H9 (cell line): ENCODE measurements around the gene SLC6A2. TPM values are rescaled to one million over a fixed set of nuclear protein-coding genes. Genes with fewer than 3 reads are reported as not detected.

Experiments used
- DNase-seq: peaks from one replicate; pipeline ENCODE4 v3.0.0-alpha.2; 2017
- H2AFZ ChIP-seq: one replicate; pipeline ENCODE4 v1.6.1; 2013; ENCODE audit warnings: mild to moderate bottlenecking, low read length, control low read depth, moderate library complexity
- H2AK5ac ChIP-seq: 2 replicates; pipeline ENCODE4 v1.6.1; 2013; ENCODE audit warnings: low read length, control low read depth, mixed read lengths; ENCODE audit not compliant: insufficient read length
- H2BK120ac ChIP-seq: one replicate; pipeline ENCODE4 v1.6.1; 2013; ENCODE audit warnings: low read depth, mild to moderate bottlenecking, low read length, control low read depth, inconsistent platforms; ENCODE audit not compliant: poor library complexity, severe bottlenecking
- H2BK12ac ChIP-seq: 2 replicates; pipeline ENCODE4 v1.6.1; 2013; ENCODE audit warnings: low read length, control low read depth, mixed read lengths, low read depth; ENCODE audit not compliant: insufficient read length
- H2BK15ac ChIP-seq: 2 replicates; pipeline ENCODE4 v1.6.1; 2013; ENCODE audit warnings: low read depth, low read length, control low read depth
- H2BK20ac ChIP-seq: one replicate; pipeline ENCODE4 v1.6.1; 2013; ENCODE audit warnings: low read depth, mild to moderate bottlenecking, low read length, control low read depth, inconsistent platforms; ENCODE audit not compliant: poor library complexity, severe bottlenecking
- H2BK5ac ChIP-seq: 2 replicates; pipeline ENCODE4 v1.6.1; 2013; ENCODE audit warnings: low read length, control low read depth, mixed read lengths; ENCODE audit not compliant: insufficient read length
- H3K14ac ChIP-seq: 2 replicates; pipeline ENCODE4 v1.6.1; 2013; ENCODE audit warnings: low read length, control low read depth; ENCODE audit not compliant: insufficient read depth
- H3K18ac ChIP-seq: 2 replicates; pipeline ENCODE4 v1.6.1; 2013; ENCODE audit warnings: low read depth, mild to moderate bottlenecking, mixed read lengths, low read length, control low read depth; ENCODE audit not compliant: insufficient read length
- H3K23ac ChIP-seq: 2 replicates; pipeline ENCODE4 v1.6.1; 2013; ENCODE audit warnings: low read length, control low read depth, mixed read lengths, low read depth; ENCODE audit not compliant: insufficient read length
- H3K23me2 ChIP-seq: 2 replicates; pipeline ENCODE4 v1.6.1; 2013; ENCODE audit warnings: low read depth, mild to moderate bottlenecking, mixed read lengths, low read length, control low read depth; ENCODE audit not compliant: insufficient read length, poor library complexity, severe bottlenecking
- H3K27ac ChIP-seq: 2 replicates; pipeline ENCODE4 v1.5.1; 2013; ENCODE audit warnings: low read length, control low read depth, mixed read lengths, low read depth; ENCODE audit not compliant: insufficient read length
- H3K27me3 ChIP-seq: 2 replicates; pipeline ENCODE4 v1.6.1; 2013; ENCODE audit warnings: low read length, control low read depth, inconsistent platforms; ENCODE audit not compliant: insufficient read depth
- H3K4ac ChIP-seq: 2 replicates; pipeline ENCODE4 v1.6.1; 2013; ENCODE audit warnings: low read depth, mild to moderate bottlenecking, control low read depth, inconsistent platforms, low read length, moderate library complexity
- H3K4me1 ChIP-seq: 2 replicates; pipeline ENCODE4 v1.6.1; 2013; ENCODE audit warnings: low read length, control low read depth, inconsistent platforms; ENCODE audit not compliant: insufficient read depth
- H3K4me2 ChIP-seq: 2 replicates; pipeline ENCODE4 v1.6.1; 2013; ENCODE audit warnings: low read length, control low read depth, mixed read lengths; ENCODE audit not compliant: insufficient read length, insufficient read depth
- H3K56ac ChIP-seq: 2 replicates; pipeline ENCODE4 v1.6.1; 2013; ENCODE audit warnings: low read depth, mild to moderate bottlenecking, mixed read lengths, low read length, control low read depth; ENCODE audit not compliant: insufficient read length
- H3K79me1 ChIP-seq: 2 replicates; pipeline ENCODE4 v1.6.1; 2013; ENCODE audit warnings: low read depth, mild to moderate bottlenecking, moderate library complexity, low read length, control low read depth, inconsistent platforms; ENCODE audit not compliant: insufficient read depth, poor library complexity, severe bottlenecking
- H3K79me2 ChIP-seq: 2 replicates; pipeline ENCODE4 v1.6.1; 2013; ENCODE audit warnings: low read length, control low read depth, inconsistent platforms; ENCODE audit not compliant: insufficient read depth
- H3K9ac ChIP-seq: 2 replicates; pipeline ENCODE4 v1.6.1; 2013; ENCODE audit warnings: low read length, control low read depth, mixed read lengths; ENCODE audit not compliant: insufficient read length; ENCODE audit errors: extremely low read depth
- H3K9me3 ChIP-seq: one replicate; pipeline ENCODE4 v1.6.1; 2013; ENCODE audit warnings: low read depth, low read length, inconsistent platforms; ENCODE audit not compliant: control insufficient read depth
- H3T11ph ChIP-seq: one replicate; pipeline ENCODE4 v1.6.1; 2013; ENCODE audit warnings: mild to moderate bottlenecking, low read length, control low read depth, inconsistent platforms
- H4K20me1 ChIP-seq: one replicate; pipeline ENCODE4 v1.6.1; 2013; ENCODE audit not compliant: control insufficient read depth, insufficient read length, insufficient read depth
- H4K5ac ChIP-seq: 2 replicates; pipeline ENCODE4 v1.6.1; 2013; ENCODE audit warnings: low read depth, mild to moderate bottlenecking, mixed read lengths, low read length, control low read depth; ENCODE audit not compliant: insufficient read length
- H4K8ac ChIP-seq: replicated peaks from 2 replicates; pipeline ENCODE4 v1.6.1; 2013; ENCODE audit warnings: low read length, control low read depth, mixed read lengths, low read depth; ENCODE audit not compliant: insufficient read length
- H4K91ac ChIP-seq: 2 replicates; pipeline ENCODE4 v1.6.1; 2013; ENCODE audit warnings: low read depth, mild to moderate bottlenecking, moderate library complexity, mixed read lengths, low read length, control low read depth; ENCODE audit not compliant: insufficient read length
- H3K27ac Mint-ChIP-seq, 3 experiments: 2 replicates in 2 of 3; 3 replicates in 1 of 3; pipeline ENCODE4 v1.8.0; 2020 to 2021; ENCODE audit warnings: mixed read lengths in 3 of 3, mild to moderate bottlenecking in 1 of 3, moderate library complexity in 1 of 3
- H3K27me3 Mint-ChIP-seq: 2 replicates; pipeline ENCODE4 v1.8.0; 2021; ENCODE audit warnings: low read depth, mild to moderate bottlenecking, moderate library complexity, mixed read lengths
- H3K36me3 Mint-ChIP-seq, 3 experiments: 2 replicates in 2 of 3; 3 replicates in 1 of 3; pipeline ENCODE4 v1.8.0; 2020 to 2021; ENCODE audit warnings: low read depth in 3 of 3, mixed read lengths in 3 of 3; ENCODE audit not compliant: insufficient read depth in 1 of 3
- H3K4me1 Mint-ChIP-seq, 2 experiments: 2 replicates each; pipeline ENCODE4 v1.8.0; 2020; ENCODE audit warnings: mixed read lengths in 2 of 2
- H3K4me3 Mint-ChIP-seq, 2 experiments: 2 replicates in 1 of 2; 3 replicates in 1 of 2; pipeline ENCODE4 v1.8.0; 2020 to 2021; ENCODE audit warnings: mild to moderate bottlenecking in 2 of 2, mixed read lengths in 2 of 2, moderate library complexity in 1 of 2
- H3K9me3 Mint-ChIP-seq, 2 experiments: 2 replicates in 1 of 2; 3 replicates in 1 of 2; pipeline ENCODE4 v1.8.0; 2020; ENCODE audit warnings: mild to moderate bottlenecking in 2 of 2, mixed read lengths in 2 of 2, moderate library complexity in 1 of 2
- CTCF ChIP-seq: fragments of 200-600 bp; sonication (generic); conservative IDR thresholded peaks from 3 replicates; pipeline ENCODE4 v1.8.0; 2021; ENCODE audit warnings: antibody characterized with exemption, mild to moderate bottlenecking
- WGBS: extraction: QIAGEN DNeasy Blood & Tissue Kit; methylation state at CpG from one replicate; pipeline ENCODE4 v1.1.7; 2013; ENCODE audit warnings: missing lambda C conversion rate, low lambda C conversion rate, mixed read lengths; ENCODE audit not compliant: insufficient read length; ENCODE audit errors: extremely low coverage; 5-methylcytosine and 5-hydroxymethylcytosine counted together
- total RNA-seq: library from RNA; stranded (reverse); gene quantifications from 2 replicates; pipeline ENCODE4 v1.2.1, GENCODE V29; 2021

The SLC6A2 gene
- total RNA-seq, 1 experiment from 2014 or later: 0.24 TPM

DNA sequence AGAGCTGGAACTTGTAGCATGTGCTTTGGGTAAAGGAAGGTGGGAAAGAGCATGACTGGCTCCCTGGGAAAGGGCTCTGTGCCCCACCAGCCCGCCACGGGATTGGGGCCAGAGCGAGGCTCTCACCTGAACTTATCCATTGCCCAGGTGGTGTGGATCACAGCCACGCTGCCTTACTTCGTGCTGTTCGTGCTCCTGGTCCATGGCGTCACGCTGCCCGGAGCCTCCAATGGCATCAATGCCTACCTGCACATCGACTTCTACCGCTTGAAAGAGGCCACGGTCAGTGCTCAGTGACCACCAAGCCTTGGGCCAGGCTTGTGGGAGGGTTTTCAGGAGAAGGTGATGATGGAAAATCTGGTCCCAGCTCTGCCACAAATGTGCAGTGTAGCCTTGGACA lies 36.0 kb downstream of the SLC6A2 start:
- DNase-seq: no peak
- Histone ChIP-seq H4K5ac (no peak overlapping the region), H2AFZ (no peak overlapping the region), H3K23ac (no peak overlapping the region), H3K4ac (no peak overlapping the region), H2AK5ac (no peak overlapping the region), H4K8ac (no peak overlapping the region), H2BK15ac (no peak overlapping the region), H3K4me2 (no peak overlapping the region), H4K20me1 (no peaks in the 10 kb centered on the region), H3K9ac (no peak overlapping the region), H2BK12ac (no peak overlapping the region), H3K4me1 (peaks cover 4% of the 10 kb centered on the region; the same call in 1 of the 2 replicates), H2BK120ac (no peak overlapping the region), H2BK5ac (no peak overlapping the region), H3K18ac (no peak overlapping the region), H3K9me3 (no peaks in the 10 kb centered on the region), H3K27me3 (no peaks in the 10 kb centered on the region; the same call in 1 of the 2 replicates), H3K79me1 (no peaks in the 10 kb centered on the region), H3K23me2 (no peaks in the 10 kb centered on the region), H3K14ac (no peak overlapping the region), H4K91ac (no peak overlapping the region), H3T11ph (no peak overlapping the region), H3K56ac (no peak overlapping the region), H3K79me2 (no peaks in the 10 kb centered on the region), H3K27ac (no peak overlapping the region), H2BK20ac (no peak overlapping the region)
- H3K36me3 Mint-ChIP-seq: no peaks in the 10 kb centered on the region; a peak in 1 of 7 replicates
- no peak for TF ChIP-seq CTCF
- H3K4me3 Mint-ChIP-seq: no peak overlapping the region
- H3K4me1 Mint-ChIP-seq: peaks cover 11 to 18% of the 10 kb centered on the region in 2 experiments; a peak in 3 of 4 replicates
- H3K9me3 Mint-ChIP-seq: no peaks in the 10 kb centered on the region
- peaks cover 13% of the 10 kb centered on the region for H3K27me3 Mint-ChIP-seq
- no peak overlapping the region for H3K27ac Mint-ChIP-seq
- WGBS: no CpG with 5 or more reads among the region's 12 CpGs
